Esophagus squamous epithelium (tissue), 4 donors: Measurements from ENCODE around the gene SLBP.

Experiments used
- POLR2A ChIP-seq, 4 donors: fragments of 450-650 bp; IDR thresholded peaks; one replicate each; pipeline ENCODE4 v1.6.1; 2017; ENCODE audit warnings: antibody characterized with exemption in 4 of 4, mild to moderate bottlenecking in 4 of 4, moderate library complexity in 3 of 4
- TF ChIP-seq, protein P1 (sequence below), 6 experiments: fragments of 450-650 bp in 4 of 6; fragments of 200-600 bp in 2 of 6; sonication (generic) in 2 of 6; IDR thresholded peaks; one replicate each; pipeline ENCODE4 v1.5.1; 2016 to 2019; ENCODE audit warnings: antibody characterized with exemption in 6 of 6, mild to moderate bottlenecking in 4 of 6, moderate library complexity in 4 of 6

DNA sequence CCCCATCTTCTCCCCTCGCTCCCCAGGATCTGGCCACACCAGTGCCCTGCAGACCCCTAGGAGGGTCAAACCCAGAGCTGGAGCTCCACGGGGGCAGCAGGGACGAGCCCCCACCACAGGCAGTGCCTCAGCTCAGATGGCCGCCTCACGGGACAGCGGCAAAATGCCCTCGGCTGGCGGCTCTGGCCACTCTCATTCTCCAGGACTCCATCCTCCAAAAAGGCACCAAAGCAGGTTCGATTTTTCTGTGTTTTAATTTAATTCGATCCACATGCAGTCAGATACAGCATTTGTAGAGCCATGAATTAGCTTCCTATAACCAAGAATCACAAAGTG, 36.3 kb downstream of the SLBP start:
- TF ChIP-seq POLR2A (IDR thresholded peaks at IDR 0.05), result no peak
- TF ChIP-seq, protein P1, sequence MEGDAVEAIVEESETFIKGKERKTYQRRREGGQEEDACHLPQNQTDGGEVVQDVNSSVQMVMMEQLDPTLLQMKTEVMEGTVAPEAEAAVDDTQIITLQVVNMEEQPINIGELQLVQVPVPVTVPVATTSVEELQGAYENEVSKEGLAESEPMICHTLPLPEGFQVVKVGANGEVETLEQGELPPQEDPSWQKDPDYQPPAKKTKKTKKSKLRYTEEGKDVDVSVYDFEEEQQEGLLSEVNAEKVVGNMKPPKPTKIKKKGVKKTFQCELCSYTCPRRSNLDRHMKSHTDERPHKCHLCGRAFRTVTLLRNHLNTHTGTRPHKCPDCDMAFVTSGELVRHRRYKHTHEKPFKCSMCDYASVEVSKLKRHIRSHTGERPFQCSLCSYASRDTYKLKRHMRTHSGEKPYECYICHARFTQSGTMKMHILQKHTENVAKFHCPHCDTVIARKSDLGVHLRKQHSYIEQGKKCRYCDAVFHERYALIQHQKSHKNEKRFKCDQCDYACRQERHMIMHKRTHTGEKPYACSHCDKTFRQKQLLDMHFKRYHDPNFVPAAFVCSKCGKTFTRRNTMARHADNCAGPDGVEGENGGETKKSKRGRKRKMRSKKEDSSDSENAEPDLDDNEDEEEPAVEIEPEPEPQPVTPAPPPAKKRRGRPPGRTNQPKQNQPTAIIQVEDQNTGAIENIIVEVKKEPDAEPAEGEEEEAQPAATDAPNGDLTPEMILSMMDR (IDR thresholded peaks at IDR 0.05), result no peak
